IPS-NIHi11 (cell line): ENCODE data around the gene CADM2.
"Not testable (repeated sequence)": the region's sequence is repeated elsewhere in the genome, so short reads cannot be mapped to it uniquely, and the experiment has no call there.

Experiments used
- DNase-seq: peaks from one replicate; pipeline ENCODE4 v3.0.0; 2012; ENCODE audit warnings: mixed read lengths, low spot score

Gene CADM2

DNA sequence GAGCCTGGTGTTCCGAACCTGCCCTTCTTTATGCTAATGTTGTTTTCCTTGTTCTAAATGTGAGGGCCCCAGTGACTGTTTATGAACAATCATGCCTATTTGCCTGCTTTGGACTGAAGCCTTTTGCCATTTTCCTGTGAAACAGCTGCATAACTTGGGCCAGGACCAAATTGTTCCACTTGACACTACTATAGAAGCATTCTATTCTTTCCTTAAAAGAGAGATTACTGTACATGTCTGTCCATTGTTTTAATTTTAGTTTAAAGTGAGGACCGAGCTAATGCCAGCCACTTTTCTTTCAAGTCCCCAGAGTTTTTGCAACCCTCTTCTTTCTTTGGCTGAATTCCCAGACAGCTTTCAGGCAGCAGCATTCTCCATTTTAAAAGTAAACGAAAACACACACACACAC is 980.3 kb downstream of the CADM2 start:
- peak; percentile 14 for DNase-seq

DNA sequence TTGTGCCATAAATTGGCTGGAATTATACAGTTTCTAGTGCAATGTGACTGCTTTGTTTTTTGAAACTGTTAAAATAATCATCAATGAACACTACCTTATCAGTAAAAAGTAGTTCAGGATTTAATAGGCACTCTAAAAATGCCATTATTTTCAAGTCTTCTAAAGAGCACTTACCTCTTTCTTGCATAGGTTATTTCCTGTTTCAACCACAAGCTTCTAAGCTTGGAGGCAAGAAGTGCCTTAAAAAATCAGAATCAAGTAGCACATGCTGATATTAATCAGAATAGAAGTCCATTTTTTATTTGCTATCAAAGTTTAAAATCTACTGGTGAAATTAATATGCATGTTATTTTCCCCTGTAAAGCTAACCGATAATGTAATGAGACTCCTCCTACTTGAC is 991.6 kb downstream of the CADM2 start:
- DNase-seq = no peak

DNA sequence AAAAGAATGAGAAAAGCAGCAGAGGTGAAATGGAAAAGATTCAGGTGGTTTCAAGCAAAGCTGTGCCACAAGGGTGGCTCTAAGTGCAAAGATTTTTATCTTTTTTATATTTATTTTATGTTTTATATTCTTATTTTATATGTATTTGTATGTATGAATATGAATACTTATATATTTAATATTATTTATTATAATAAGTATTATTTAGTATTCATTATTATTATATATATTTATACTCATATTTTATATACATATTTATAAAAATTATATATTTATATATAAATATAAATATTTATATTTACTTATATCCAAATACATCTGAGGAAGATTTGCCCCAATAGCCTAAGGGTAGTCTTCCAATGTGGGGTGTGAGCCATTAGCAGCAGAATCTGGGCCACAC is 1002.0 kb downstream of the CADM2 start:
- DNase-seq = no peak

DNA sequence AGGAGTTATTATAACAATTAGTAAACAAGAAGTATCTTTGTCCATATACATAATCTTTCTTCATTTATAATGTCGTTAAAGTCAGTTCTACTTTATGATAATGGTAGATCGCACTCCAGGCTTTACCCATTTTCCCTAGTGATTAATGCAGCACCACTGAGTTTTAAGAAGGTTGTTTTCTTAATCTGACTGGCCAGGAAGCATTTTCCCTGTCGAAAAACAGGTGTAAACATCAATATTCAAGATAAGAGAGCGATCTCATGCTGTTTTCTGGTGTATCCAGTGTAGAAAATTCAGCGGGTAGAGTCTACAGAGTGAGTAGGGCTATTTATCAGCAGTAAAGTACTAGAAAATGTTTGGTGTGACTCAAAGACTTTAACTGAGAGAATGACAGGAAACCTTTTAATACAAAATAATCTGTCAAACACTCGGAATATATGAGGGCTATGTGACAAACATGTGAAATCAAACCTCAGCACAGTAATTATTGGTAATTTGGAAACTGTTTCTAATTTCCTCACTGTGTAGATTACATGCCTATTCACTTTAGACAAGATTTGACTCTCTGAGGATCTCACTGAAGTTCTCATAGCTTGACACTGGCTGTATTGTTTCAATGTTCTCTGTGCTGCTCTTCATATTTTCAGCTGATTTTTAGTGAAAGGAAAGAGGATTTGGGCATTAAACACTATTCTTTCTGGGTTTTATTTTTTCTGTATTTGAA is 1019.0 kb downstream of the CADM2 start:
- DNase-seq = no peak

DNA sequence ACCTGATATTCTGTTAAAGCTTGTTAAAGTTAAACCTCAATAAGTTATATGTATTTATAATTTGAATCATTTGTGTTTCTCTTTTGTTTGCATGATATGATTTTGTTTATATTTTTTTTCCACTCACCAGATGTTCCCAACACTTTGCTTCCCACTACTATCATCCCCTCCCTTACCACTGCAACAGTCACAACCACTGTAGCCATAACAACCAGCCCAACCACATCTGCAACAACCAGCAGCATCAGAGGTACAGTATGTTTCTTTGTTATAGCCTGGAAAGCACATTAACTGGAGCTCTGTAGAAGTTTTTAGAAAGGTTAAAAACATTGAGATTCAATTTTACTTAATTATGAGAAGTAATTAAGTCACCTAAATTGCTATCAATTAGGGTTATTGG is 1020.2 kb downstream of the CADM2 start:
- DNase-seq = no peak

DNA sequence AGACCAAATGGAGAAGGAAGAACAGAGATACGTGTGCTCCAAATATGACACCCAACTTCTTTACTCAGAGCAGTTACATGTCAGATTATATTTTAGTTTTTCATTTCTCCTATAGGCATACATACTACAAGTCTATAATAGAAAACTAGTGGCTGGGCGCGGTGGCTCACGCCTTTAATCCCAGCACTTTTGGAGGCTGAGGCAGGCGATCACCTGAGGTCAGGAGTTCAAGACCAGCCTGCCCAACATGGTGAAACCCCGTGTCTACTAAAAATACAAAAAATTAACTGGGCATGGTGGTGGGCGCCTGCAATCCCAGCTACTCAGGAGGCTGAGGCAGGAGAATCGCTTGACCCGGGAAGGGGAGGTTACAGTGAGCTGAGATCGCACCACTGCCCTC is 1030.8 kb downstream of the CADM2 start:
- DNase-seq = not testable (repeated sequence)

DNA sequence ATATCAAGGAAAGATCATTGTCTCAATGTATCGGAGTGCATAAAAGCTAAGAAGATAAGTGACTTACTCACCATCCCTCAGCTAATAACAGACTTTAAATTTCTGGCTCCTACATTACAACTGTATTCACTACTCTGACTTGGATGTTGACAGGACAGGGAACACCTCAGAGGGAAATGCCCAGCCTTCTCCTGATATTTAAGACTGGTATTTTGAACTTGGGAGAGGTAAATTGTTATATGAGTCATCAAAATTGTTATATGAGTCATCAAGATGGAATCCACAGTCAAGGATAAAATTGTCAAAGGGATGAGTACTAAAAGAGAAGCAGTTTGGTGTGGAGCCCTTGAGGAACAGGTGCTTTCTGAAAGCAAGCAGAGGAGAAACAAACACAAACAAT is 1070.8 kb downstream of the CADM2 start:
- no peak for DNase-seq

DNA sequence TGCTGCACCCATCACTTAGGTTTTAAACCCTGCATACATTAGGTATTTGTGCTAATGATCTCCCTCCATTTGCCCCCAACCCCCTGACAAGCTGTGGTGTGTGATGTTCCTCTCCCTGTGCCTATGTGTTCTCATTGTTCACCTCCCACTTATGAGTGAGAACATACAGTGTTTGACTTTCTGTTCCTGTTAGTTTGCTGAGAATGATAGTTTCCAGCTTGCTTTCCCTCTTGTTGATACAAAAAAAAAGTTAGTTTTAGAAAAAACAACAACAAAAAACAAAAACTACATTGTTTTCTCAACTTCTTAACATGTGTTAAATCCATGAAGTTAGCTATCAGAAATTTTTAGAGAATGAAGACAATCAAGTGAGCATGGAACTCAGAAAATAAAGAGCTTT is 1079.1 kb downstream of the CADM2 start:
- no peak for DNase-seq

DNA sequence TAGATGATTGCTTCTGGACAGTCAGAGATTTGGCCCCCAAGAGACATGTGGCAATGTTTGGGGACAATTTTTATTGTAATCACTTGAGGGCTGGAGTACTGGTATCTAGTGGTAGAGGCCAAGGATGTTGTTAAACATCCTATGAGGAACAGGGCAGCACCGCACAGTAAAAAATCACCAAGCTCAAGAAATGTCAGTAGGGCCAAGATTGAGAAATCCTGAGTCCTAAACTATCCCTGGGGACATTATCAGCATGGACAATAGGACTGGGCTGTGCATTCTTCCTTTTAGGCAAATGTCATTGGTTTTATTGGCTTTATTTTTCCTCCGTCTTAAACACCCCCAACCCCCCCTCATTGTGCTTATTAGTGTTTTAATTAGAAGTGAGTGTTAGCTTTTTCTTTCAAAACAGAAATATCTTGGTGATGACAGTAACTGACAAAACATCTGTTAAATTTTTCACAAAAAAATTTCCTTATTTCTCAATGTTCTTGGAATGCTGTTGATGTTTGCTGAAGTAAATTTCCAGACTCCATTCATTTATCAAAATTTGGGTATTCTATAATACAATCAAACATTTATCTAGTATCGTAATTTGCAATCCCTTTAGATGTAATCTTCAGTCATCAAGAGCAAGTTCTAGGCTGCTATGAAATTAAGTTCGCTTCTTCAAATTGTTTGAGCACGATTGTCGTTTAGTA is 1087.8 kb downstream of the CADM2 start:
- no peak for DNase-seq

DNA sequence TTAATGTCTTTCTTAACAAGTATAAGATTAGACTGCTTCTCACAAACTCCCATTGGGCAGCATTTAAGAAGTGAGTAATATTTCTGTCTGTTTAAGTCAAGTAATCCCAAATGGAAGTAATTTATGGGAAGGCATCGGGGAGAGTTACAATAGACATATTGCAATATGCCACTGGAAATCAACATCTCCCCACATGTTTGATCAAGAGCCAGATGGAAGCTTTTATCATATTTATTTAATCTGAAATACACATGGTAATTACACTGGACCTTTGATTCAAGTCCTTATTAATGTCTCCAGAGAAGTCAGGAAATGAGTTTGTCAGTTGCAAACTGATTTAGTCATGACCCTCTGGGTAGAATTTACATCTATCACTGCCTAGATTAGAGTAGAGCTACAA is 1088.4 kb downstream of the CADM2 start:
- no peak for DNase-seq

DNA sequence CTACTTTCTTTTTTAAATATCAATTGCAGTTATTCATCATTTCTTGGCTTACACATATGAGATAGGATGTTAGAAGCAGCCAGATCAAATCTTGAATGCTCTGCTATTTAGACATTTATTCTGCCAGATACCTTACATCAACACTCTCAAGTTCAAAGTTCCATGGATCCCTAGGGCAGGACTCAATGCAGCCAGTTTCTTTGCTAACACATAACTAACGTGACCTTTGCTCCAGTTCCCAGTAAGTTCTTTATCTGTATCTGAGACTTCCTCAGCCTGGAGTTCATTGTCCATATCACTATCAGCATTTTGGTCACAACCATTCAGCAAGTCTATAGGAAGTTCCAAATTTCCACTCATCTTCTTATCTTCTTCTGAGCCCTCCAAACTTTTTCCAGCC is 1092.3 kb downstream of the CADM2 start:
- DNase-seq = no peak

DNA sequence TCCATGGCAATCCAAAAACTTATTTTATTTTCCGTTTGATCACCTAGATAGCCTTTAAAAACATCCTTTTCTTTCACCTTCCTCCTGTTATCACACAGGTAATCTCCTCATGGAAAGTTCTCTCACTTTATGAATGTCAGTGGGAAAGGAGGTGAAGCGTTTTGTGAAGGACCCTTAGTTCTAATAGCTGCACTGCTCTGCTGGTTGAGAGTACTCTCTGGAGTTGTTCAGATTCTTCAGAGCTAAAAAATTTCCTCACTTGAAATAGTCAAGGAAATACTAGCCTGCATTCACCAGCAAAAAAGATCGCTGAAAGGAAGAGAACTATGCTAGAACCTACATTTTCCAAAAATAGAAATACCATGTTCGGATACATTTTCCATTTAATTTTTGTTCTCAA is 1097.2 kb downstream of the CADM2 start:
- no peak for DNase-seq

DNA sequence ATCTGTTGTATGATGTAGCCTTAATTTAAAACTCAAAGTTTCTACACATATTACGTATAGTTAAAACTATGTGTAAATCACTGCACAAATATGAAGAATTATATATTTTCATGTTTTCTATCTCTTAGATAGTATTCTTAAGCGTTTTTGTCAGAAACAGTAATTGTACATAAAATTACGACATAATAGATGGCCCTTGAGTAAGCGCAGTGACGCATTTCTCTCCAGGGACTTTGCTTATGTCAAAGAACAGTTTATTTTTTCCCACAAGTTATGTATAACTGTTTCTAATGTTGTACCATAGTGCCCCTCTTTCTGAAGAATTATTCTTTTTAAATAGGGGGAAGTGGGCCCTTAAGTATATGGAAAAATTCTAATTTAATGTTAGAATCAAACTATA is 1098.2 kb downstream of the CADM2 start:
- no peak for DNase-seq

DNA sequence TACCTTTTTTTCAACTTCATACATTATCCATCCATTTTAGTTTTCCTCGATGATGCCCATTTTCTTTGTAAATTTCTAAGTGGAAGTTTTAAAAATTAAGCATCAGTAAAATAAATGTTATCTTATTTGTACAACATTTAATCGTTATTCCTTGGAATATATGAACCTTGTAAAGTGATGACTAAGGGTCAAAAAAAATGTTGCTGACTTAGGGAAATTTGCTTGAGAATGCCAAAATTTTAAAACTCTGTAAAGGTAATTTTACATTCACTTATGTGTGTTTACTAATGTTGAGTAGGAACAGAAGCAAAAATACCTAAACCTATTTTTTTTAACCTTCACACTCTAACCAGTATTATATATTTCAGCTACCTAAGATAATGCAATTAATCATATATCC is 1115.0 kb downstream of the CADM2 start:
- no peak for DNase-seq

DNA sequence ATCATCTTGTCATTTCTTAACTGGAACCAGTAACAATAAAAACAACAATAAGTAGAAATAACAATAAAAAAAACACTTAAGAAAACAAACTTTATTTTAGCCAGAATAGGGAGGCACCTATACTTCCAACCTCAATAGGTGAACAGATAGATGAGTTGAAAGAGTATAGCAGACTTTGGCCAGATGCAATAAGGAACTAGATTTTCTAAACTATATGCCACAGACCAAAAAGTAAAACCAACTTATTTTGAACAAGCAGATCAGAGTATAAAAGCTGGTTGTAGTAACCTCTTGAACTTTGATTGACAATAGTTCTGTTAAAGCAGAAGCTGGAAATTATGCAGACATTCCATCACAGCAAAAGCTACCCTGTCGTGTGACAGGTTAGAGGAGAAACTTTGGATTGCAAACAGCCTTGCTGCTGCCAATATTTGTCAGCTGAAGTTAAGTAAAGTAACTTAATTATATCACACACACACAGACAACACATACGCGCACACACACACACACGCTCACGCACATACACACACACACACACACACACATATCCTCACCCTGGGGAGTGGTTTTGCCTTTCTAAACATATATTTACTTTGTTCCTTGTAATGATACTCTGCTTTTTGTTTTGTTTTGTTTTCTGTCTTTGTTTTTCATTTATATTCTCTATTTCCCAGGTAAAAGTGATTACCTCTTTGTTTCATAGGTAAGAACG is 1128.5 kb downstream of the CADM2 start:
- DNase-seq = no peak

DNA sequence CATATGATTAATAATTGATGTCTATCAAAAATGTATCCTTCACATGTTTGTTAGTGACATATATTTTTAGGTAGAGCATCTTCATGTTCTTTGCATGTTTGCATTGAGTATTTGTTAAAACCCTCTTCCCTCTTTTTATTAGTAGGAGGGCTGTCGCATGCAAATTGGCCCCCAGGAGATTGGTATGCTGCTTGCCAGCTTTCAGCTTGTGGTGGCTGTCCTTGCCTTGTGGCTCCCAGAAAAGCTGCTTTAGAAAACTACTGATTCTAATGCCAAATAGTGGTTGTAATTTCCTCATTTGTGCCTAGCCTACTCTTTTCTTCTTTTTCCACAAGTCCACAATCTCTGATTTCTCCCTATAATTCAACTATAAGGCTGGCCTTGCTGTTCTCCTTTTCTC is 1145.4 kb downstream of the CADM2 start:
- DNase-seq = peak; percentile 23

DNA sequence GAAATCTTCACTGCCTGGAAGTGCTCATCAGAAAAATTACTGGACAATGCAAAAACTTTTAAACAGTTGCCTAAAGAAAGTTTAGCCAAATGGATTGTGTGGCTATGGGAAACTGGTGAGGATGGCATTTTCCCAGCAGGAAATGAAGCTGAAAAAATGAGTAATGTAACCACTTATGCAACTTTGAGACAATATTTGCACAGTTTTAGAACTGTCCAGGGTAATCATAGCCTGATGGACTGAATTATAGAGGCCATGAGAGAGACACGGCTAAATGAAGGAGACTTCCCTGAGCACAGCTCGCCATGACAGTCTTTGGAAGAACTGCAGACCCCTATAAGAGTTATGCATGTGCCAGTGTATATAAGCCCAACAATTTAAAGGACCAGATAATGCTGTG is 1150.6 kb downstream of the CADM2 start:
- no peak for DNase-seq
